SU-DHL-6 (cell line): ENCODE measurements around the gene KCNMB4.

Experiments
- EZH2phosphoT487 ChIP-seq: fragments of 200-600 bp; sonication (generic), shearing (Covaris generic); conservative IDR thresholded peaks from 2 replicates; pipeline ENCODE4 v1.6.1; 2018; ENCODE audit warnings: mild to moderate bottlenecking, antibody characterized with exemption, low read length, moderate library complexity, mixed read lengths
- TF ChIP-seq, protein P1 (sequence below): fragments of 200-600 bp; sonication (generic); IDR thresholded peaks from one replicate; pipeline ENCODE4 v1.5.1; 2017; ENCODE audit warnings: antibody characterized with exemption, mild to moderate bottlenecking, low read length, moderate library complexity; ENCODE audit not compliant: insufficient read depth, poor library complexity, severe bottlenecking

DNA sequence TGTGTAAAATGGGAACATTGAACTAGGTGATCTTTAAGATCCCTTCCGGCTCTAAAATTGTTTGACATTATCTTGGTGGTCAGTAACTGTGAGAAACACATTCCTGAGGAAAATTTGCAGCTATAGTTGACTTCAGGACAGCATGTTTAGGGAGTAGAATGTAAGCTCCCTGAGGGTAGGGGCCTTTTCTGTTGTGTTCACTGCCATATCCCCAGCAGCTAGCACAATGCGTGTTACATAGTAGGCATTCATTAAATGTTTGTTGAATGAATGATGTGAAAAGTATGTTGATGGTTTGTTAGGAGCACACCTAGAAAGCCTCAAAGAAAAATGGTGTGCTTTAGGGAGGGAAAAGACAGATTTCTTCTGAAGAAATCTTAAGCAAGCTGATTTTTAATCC is 38.5 kb upstream of the KCNMB4 start:
- TF ChIP-seq, protein P1, sequence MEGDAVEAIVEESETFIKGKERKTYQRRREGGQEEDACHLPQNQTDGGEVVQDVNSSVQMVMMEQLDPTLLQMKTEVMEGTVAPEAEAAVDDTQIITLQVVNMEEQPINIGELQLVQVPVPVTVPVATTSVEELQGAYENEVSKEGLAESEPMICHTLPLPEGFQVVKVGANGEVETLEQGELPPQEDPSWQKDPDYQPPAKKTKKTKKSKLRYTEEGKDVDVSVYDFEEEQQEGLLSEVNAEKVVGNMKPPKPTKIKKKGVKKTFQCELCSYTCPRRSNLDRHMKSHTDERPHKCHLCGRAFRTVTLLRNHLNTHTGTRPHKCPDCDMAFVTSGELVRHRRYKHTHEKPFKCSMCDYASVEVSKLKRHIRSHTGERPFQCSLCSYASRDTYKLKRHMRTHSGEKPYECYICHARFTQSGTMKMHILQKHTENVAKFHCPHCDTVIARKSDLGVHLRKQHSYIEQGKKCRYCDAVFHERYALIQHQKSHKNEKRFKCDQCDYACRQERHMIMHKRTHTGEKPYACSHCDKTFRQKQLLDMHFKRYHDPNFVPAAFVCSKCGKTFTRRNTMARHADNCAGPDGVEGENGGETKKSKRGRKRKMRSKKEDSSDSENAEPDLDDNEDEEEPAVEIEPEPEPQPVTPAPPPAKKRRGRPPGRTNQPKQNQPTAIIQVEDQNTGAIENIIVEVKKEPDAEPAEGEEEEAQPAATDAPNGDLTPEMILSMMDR, result no peak
- no peak for TF ChIP-seq EZH2phosphoT487
